HepG2 (cell line): ENCODE data around the gene EXOSC9. TPM values are rescaled to one million over a fixed set of nuclear protein-coding genes. Genes with fewer than 3 reads are reported as not detected.

ENCODE experiments used
- ARID3A ChIP-seq: IDR thresholded peaks from 2 replicates; pipeline ENCODE4 v1.6.1; 2012; ENCODE audit warnings: low read depth, low read length, improper control_type of control experiment
- CREM ChIP-seq, 2 experiments: sonication (generic) in 1 of 2; formaldehyde crosslinking in 1 of 2; IDR thresholded peaks; 2 replicates each; pipeline versions ENCODE4 v1.4.0 to v1.6.1; 2016 to 2020; ENCODE audit warnings: antibody characterized with exemption in 1 of 2, mild to moderate bottlenecking in 1 of 2, missing genetic modification reagents in 1 of 2
- CSRNP1 ChIP-seq: sonication (generic); formaldehyde crosslinking; IDR thresholded peaks from 2 replicates; pipeline ENCODE4 v1.8.1; 2023; ENCODE audit warnings: mild to moderate bottlenecking, missing genetic modification reagents
- DMAP1 ChIP-seq: IDR thresholded peaks from 2 replicates; pipeline ENCODE4 v1.6.1; 2016
- HBP1 ChIP-seq: IDR thresholded peaks from 2 replicates; pipeline ENCODE4 v1.6.1; 2016; ENCODE audit warnings: low read depth, control low read depth
- HES4 ChIP-seq: sonication (generic); formaldehyde crosslinking; IDR thresholded peaks from 2 replicates; pipeline ENCODE4 v1.9.0; 2021; ENCODE audit warnings: mild to moderate bottlenecking, missing genetic modification reagents, borderline replicate concordance
- KDM3A ChIP-seq: IDR thresholded peaks from 2 replicates; pipeline ENCODE4 v1.6.1; 2018; ENCODE audit warnings: low read depth, missing compliant biosample characterization
- LBX2 ChIP-seq: sonication (generic); formaldehyde crosslinking; IDR thresholded peaks from 2 replicates; pipeline ENCODE4 v1.5.0; 2020; ENCODE audit warnings: missing genetic modification reagents, mild to moderate bottlenecking, borderline replicate concordance
- MLX ChIP-seq: IDR thresholded peaks from 2 replicates; pipeline ENCODE4 v1.6.1; 2016
- MLXIP ChIP-seq: sonication (generic); formaldehyde crosslinking; IDR thresholded peaks from 2 replicates; pipeline ENCODE4 v1.9.0; 2021; ENCODE audit warnings: missing genetic modification reagents, borderline replicate concordance
- NRL ChIP-seq: sonication (generic); formaldehyde crosslinking; IDR thresholded peaks from 2 replicates; pipeline ENCODE4 v1.5.0; 2020; ENCODE audit warnings: missing genetic modification reagents, mild to moderate bottlenecking, moderate library complexity, borderline replicate concordance
- PHF5A ChIP-seq: IDR thresholded peaks from one replicate; pipeline ENCODE4 v1.6.1; 2018; ENCODE audit warnings: low read depth, missing genetic modification reagents; ENCODE audit not compliant: unreplicated experiment
- SIX4 ChIP-seq: sonication (generic); formaldehyde crosslinking; IDR thresholded peaks from 2 replicates; pipeline ENCODE4 v1.4.0; 2020; ENCODE audit warnings: missing genetic modification reagents
- SP1 ChIP-seq, 2 experiments: fragments of 450-650 bp in 1 of 2; sonication (generic) in 1 of 2; formaldehyde crosslinking in 1 of 2; IDR thresholded peaks; 2 replicates each; pipeline versions ENCODE4 v1.4.0 to v1.6.1; 2016 to 2020; ENCODE audit warnings: missing genetic modification reagents in 1 of 2
- TRIM24 ChIP-seq: sonication (generic); formaldehyde crosslinking; IDR thresholded peaks from 2 replicates; pipeline ENCODE4 v1.8.0; 2022; ENCODE audit warnings: mild to moderate bottlenecking, missing genetic modification reagents
- ZBTB42 ChIP-seq: sonication (generic); formaldehyde crosslinking; IDR thresholded peaks from 2 replicates; pipeline ENCODE4 v1.5.0; 2020; ENCODE audit warnings: mild to moderate bottlenecking, missing genetic modification reagents
- ZNF101 ChIP-seq: sonication (generic); formaldehyde crosslinking; IDR thresholded peaks from 2 replicates; pipeline ENCODE4 v1.4.0; 2020; ENCODE audit warnings: mild to moderate bottlenecking, low read depth, missing genetic modification reagents, borderline replicate concordance
- ZNF441 ChIP-seq: sonication (generic); formaldehyde crosslinking; IDR thresholded peaks from 2 replicates; pipeline ENCODE4 v1.7.0; 2021; ENCODE audit warnings: missing genetic modification reagents, borderline replicate concordance
- ZNF841 ChIP-seq: sonication (generic); formaldehyde crosslinking; IDR thresholded peaks from 2 replicates; pipeline ENCODE4 v1.8.1; 2023; ENCODE audit warnings: missing genetic modification reagents, borderline replicate concordance
- ZSCAN9 ChIP-seq: IDR thresholded peaks from 2 replicates; pipeline ENCODE4 v1.6.1; 2016; ENCODE audit warnings: borderline replicate concordance
- polyA plus RNA-seq, 8 experiments: library from polyadenylated mRNA; depleted of rRNA in 3 of 8; stranded (reverse) in 7 of 8; unstranded in 1 of 8; fragments of >200 nt; fragmentation: Illumina TruSeq in 4 of 8; extraction: Trizol in 4 of 8; gene quantifications; 2 replicates each; pipeline versions ENCODE4 v1.2.1 to v1.2.3, GENCODE V29; 2011 to 2016; ENCODE audit warnings: low read depth in 4 of 8, missing spikeins in 1 of 8, mixed read lengths in 1 of 8; ENCODE audit not compliant: insufficient read depth in 1 of 8
- total RNA-seq, 5 experiments: library from RNA; depleted of rRNA; stranded (reverse); fragments of >200 nt; fragmentation: Illumina TruSeq; extraction: Trizol; gene quantifications; 2 replicates each; pipeline ENCODE4 v1.2.3, GENCODE V29; 2016; ENCODE audit warnings: low read depth in 1 of 5

Gene EXOSC9
- total and polyA plus RNA-seq, 2 of the 13 experiments (the other 11 are each of a cell fraction or from before 2014, with no cell fraction given): 26.0 to 48.0 TPM

- no peak; the same call in 1 of the 2 replicates for TF ChIP-seq CSRNP1 (CRISPR knock-in tag)
- TF ChIP-seq HBP1 (CRISPR knock-in tag): no peak
- peak; percentile 56 for TF ChIP-seq PHF5A (CRISPR knock-in tag)
- no peak; the same call in 1 of the 2 replicates for TF ChIP-seq ZNF441
- peak; percentile 35; the same call in 1 of the 2 replicates for TF ChIP-seq MLX (CRISPR knock-in tag)
- TF ChIP-seq SIX4 (CRISPR knock-in tag): peak; percentile 72
- TF ChIP-seq TRIM24 (CRISPR knock-in tag): no peak
- TF ChIP-seq ZNF841 (CRISPR knock-in tag): peak; percentile 80; the same call in 1 of the 2 replicates
- no peak for TF ChIP-seq ARID3A
- no peak for TF ChIP-seq ZNF101 (CRISPR knock-in tag)
- TF ChIP-seq SP1 (IDR thresholded peaks at IDR 0.05): no peak
- TF ChIP-seq SP1 (CRISPR knock-in tag; IDR thresholded peaks at IDR 0.05): peak; percentile 47; the same call in 1 of the 2 replicates
- TF ChIP-seq DMAP1 (CRISPR knock-in tag): peak; percentile 92
- peak; percentile 99 for TF ChIP-seq CREM (IDR thresholded peaks at IDR 0.05)
- peak; percentile 93 for TF ChIP-seq CREM (CRISPR knock-in tag; IDR thresholded peaks at IDR 0.05)
- no peak for TF ChIP-seq LBX2
- 0 out of 2 replicates have a peak, but pooled peaks have one; percentile 45 for TF ChIP-seq ZBTB42 (CRISPR knock-in tag)
- 0 out of 2 replicates have a peak, but pooled peaks have one; percentile 54 for TF ChIP-seq KDM3A
- peak; percentile 92 for TF ChIP-seq NRL
- no peak for TF ChIP-seq ZSCAN9 (CRISPR knock-in tag)
- no peak; the same call in 1 of the 2 replicates for TF ChIP-seq MLXIP (CRISPR knock-in tag)
- TF ChIP-seq HES4: no peak
Observed at GRCh38 chr4:121800961-121801714, at the start of gene EXOSC9 (continued).
